HepG2 (cell line): ENCODE data around the gene ANAPC1. TPM values are rescaled to one million over a fixed set of nuclear protein-coding genes. Genes with fewer than 3 reads are reported as not detected.
A peak's percentile ranks its signal among the peaks of the same experiment; 100 is the strongest.

Source experiments
- BHLHE40 ChIP-seq: IDR thresholded peaks from 2 replicates; pipeline ENCODE4 v1.6.1; 2011; ENCODE audit warnings: low read length, improper control_type of control experiment
- GATAD1 ChIP-seq: IDR thresholded peaks from 2 replicates; pipeline ENCODE4 v1.6.1; 2016; ENCODE audit warnings: missing genetic modification reagents, missing compliant biosample characterization
- HMG20A ChIP-seq: IDR thresholded peaks from 2 replicates; pipeline ENCODE4 v1.6.1; 2016; ENCODE audit warnings: borderline replicate concordance
- JDP2 ChIP-seq: sonication (generic); formaldehyde crosslinking; IDR thresholded peaks from 2 replicates; pipeline ENCODE4 v1.8.1; 2022; ENCODE audit warnings: missing genetic modification reagents, borderline replicate concordance
- MTA3 ChIP-seq: sonication (generic); formaldehyde crosslinking; IDR thresholded peaks from 2 replicates; pipeline ENCODE4 v1.4.0; 2020; ENCODE audit warnings: missing genetic modification reagents
- MTF2 ChIP-seq: sonication (generic); formaldehyde crosslinking; IDR thresholded peaks from 2 replicates; pipeline ENCODE4 v1.5.0; 2020; ENCODE audit warnings: missing genetic modification reagents, borderline replicate concordance
- NFYB ChIP-seq: sonication (generic); formaldehyde crosslinking; IDR thresholded peaks from 2 replicates; pipeline ENCODE4 v1.4.0; 2020; ENCODE audit warnings: missing genetic modification reagents
- RFX5 ChIP-seq: IDR thresholded peaks from 2 replicates; pipeline ENCODE4 v1.6.1; 2011; ENCODE audit warnings: low read depth, low read length, improper control_type of control experiment
- RFXAP ChIP-seq: sonication (generic); formaldehyde crosslinking; IDR thresholded peaks from 2 replicates; pipeline ENCODE4 v1.4.0; 2020; ENCODE audit warnings: missing genetic modification reagents, borderline replicate concordance
- RNF2 ChIP-seq: fragments of 450-650 bp; conservative IDR thresholded peaks from 2 replicates; pipeline ENCODE4 v1.6.1; 2016; ENCODE audit warnings: low read depth
- SKI ChIP-seq: fragments of 450-650 bp; IDR thresholded peaks from one replicate; pipeline ENCODE4 v1.6.1; 2018; ENCODE audit warnings: mild to moderate bottlenecking; ENCODE audit not compliant: partially characterized antibody
- SRSF4 ChIP-seq: fragments of 200-400 bp; formaldehyde crosslinking; IDR thresholded peaks from one replicate; pipeline ENCODE4 v1.6.1; 2018; ENCODE audit warnings: mild to moderate bottlenecking, low read depth, low read length, moderate library complexity; ENCODE audit not compliant: poor library complexity, severe bottlenecking
- TAF1 ChIP-seq: sonication (generic); formaldehyde crosslinking; IDR thresholded peaks from 2 replicates; pipeline ENCODE4 v1.4.0; 2020; ENCODE audit warnings: missing genetic modification reagents
- ZC3H4 ChIP-seq: sonication (generic); formaldehyde crosslinking; IDR thresholded peaks from 2 replicates; pipeline ENCODE4 v1.4.0; 2020; ENCODE audit warnings: missing genetic modification reagents, borderline replicate concordance
- ZFP37 ChIP-seq: sonication (generic); formaldehyde crosslinking; IDR thresholded peaks from 2 replicates; pipeline ENCODE4 v1.4.0; 2020; ENCODE audit warnings: missing genetic modification reagents, borderline replicate concordance
- ZNF143 ChIP-seq: sonication (generic); formaldehyde crosslinking; IDR thresholded peaks from 2 replicates; pipeline ENCODE4 v1.4.0; 2020; ENCODE audit warnings: missing genetic modification reagents
- ZNF224 ChIP-seq: sonication (generic); formaldehyde crosslinking; IDR thresholded peaks from 2 replicates; pipeline ENCODE4 v1.5.0; 2020; ENCODE audit warnings: mild to moderate bottlenecking, missing genetic modification reagents
- ZNF296 ChIP-seq: sonication (generic); formaldehyde crosslinking; conservative IDR thresholded peaks from 2 replicates; pipeline ENCODE4 v1.5.0; 2020; ENCODE audit warnings: mild to moderate bottlenecking, missing genetic modification reagents
- ZNF33B ChIP-seq: sonication (generic); formaldehyde crosslinking; IDR thresholded peaks from 2 replicates; pipeline ENCODE4 v1.5.1; 2020; ENCODE audit warnings: mild to moderate bottlenecking, missing genetic modification reagents
- ZNF546 ChIP-seq: sonication (generic); formaldehyde crosslinking; conservative IDR thresholded peaks from 2 replicates; pipeline ENCODE4 v1.8.1; 2023; ENCODE audit warnings: mild to moderate bottlenecking, missing genetic modification reagents
- ZNF550 ChIP-seq: sonication (generic); formaldehyde crosslinking; IDR thresholded peaks from 2 replicates; pipeline ENCODE4 v1.4.0; 2020; ENCODE audit warnings: mild to moderate bottlenecking, missing genetic modification reagents, borderline replicate concordance
- ZNF660 ChIP-seq: sonication (generic); formaldehyde crosslinking; IDR thresholded peaks from 2 replicates; pipeline ENCODE4 v1.5.1; 2020; ENCODE audit warnings: mild to moderate bottlenecking, low read depth, missing genetic modification reagents, borderline replicate concordance
- polyA plus RNA-seq, 8 experiments: library from polyadenylated mRNA; depleted of rRNA in 3 of 8; stranded (reverse) in 7 of 8; unstranded in 1 of 8; fragments of >200 nt; fragmentation: Illumina TruSeq in 4 of 8; extraction: Trizol in 4 of 8; gene quantifications; 2 replicates each; pipeline versions ENCODE4 v1.2.1 to v1.2.3, GENCODE V29; 2011 to 2016; ENCODE audit warnings: low read depth in 4 of 8, missing spikeins in 1 of 8, mixed read lengths in 1 of 8; ENCODE audit not compliant: insufficient read depth in 1 of 8
- total RNA-seq, 5 experiments: library from RNA; depleted of rRNA; stranded (reverse); fragments of >200 nt; fragmentation: Illumina TruSeq; extraction: Trizol; gene quantifications; 2 replicates each; pipeline ENCODE4 v1.2.3, GENCODE V29; 2016; ENCODE audit warnings: low read depth in 1 of 5
- TF ChIP-seq, protein P1 (sequence below): sonication (generic); formaldehyde crosslinking; IDR thresholded peaks from 2 replicates; pipeline ENCODE4 v1.8.0; 2022; ENCODE audit warnings: missing genetic modification reagents, mild to moderate bottlenecking, inconsistent platforms, borderline replicate concordance
- TF ChIP-seq, protein P2 (sequence below): IDR thresholded peaks from 2 replicates; pipeline ENCODE4 v1.6.1; 2018; ENCODE audit warnings: missing genetic modification reagents
- TF ChIP-seq, protein P3 (sequence below): sonication (generic); formaldehyde crosslinking; IDR thresholded peaks from 2 replicates; pipeline ENCODE4 v1.9.0; 2021; ENCODE audit warnings: missing genetic modification reagents, borderline replicate concordance

The ANAPC1 gene
- total and polyA plus RNA-seq, 2 of the 13 experiments (the other 11 are each of a cell fraction or from before 2014, with no cell fraction given), result 50.0 to 89.7 TPM

DNA sequence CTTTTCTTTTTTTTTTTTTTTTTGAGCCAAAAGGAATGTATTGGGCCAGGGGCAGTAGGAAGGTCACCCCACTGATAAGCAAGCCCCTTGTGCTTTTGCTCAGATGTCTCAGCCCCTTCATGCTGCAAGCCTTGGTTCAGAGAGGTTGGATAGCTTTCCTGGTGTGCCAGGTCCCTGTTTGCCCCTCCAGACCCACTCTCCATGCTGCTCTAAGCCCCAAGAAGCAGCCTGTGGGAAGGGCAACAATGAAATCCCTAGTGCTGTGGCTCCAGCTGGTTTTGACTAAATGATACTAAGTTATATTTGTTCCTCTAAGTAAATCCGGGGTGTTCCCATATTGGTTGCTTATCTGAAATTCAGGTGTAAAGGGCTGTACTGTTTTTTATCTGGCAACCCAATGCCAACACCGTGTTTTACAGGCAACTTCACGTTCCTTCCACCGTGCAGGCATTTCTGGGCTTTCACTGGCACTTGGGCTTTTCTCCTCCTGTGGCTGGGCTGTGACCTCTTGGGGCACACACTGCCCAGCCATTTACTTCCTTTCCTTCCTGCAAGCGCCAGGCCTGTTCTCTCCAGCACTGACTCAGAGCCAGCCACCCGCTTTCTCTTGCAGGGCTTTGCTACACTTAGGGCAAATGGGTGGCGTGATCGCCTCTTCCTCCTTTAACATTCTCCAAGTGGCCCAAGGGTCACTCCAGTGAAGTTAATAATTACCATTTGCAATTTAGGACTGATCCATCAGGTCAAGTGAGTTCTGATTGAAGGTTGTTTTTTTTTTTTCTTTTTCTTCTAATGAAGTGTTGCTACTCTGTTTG, 36.0 kb upstream of the ANAPC1 start (continued):
- TF ChIP-seq, protein P1, sequence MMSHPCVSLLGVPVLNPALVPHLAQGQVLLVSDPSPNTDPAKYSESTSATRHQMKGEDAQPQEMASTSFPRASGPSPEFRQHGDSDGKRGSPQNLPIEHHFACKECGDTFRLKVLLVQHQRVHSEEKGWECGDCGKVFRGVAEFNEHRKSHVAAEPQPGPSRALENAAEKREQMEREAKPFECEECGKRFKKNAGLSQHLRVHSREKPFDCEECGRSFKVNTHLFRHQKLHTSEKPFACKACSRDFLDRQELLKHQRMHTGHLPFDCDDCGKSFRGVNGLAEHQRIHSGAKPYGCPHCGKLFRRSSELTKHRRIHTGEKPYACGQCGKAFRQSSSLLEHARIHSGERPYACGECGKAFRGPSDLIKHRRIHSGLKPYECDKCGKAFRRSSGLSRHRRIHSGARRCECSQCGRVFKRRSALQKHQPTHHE, result no peak
- TF ChIP-seq ZFP37, result peak; percentile 23; the same call in 1 of the 2 replicates
- TF ChIP-seq ZC3H4 (CRISPR knock-in tag), result 0 out of 2 replicates have a peak, but pooled peaks have one; percentile 39
- peak; percentile 79; the same call in 1 of the 2 replicates for TF ChIP-seq ZNF33B (CRISPR knock-in tag)
- no peak; the same call in none of the 2 replicates for TF ChIP-seq RFXAP (CRISPR knock-in tag)
- no peak for TF ChIP-seq SRSF4
- no peak for TF ChIP-seq ZNF660 (CRISPR knock-in tag)
- peak; percentile 82 for TF ChIP-seq TAF1 (CRISPR knock-in tag)
- TF ChIP-seq NFYB (CRISPR knock-in tag), result peak; percentile 47
- TF ChIP-seq, protein P2, sequence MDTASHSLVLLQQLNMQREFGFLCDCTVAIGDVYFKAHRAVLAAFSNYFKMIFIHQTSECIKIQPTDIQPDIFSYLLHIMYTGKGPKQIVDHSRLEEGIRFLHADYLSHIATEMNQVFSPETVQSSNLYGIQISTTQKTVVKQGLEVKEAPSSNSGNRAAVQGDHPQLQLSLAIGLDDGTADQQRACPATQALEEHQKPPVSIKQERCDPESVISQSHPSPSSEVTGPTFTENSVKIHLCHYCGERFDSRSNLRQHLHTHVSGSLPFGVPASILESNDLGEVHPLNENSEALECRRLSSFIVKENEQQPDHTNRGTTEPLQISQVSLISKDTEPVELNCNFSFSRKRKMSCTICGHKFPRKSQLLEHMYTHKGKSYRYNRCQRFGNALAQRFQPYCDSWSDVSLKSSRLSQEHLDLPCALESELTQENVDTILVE, result no peak
- TF ChIP-seq ZNF224, result 0 out of 2 replicates have a peak, but pooled peaks have one; percentile 60
- TF ChIP-seq HMG20A (CRISPR knock-in tag), result peak; percentile 77; the same call in 1 of the 2 replicates
- no peak for TF ChIP-seq RNF2
- no peak for TF ChIP-seq GATAD1 (CRISPR knock-in tag)
- no peak for TF ChIP-seq JDP2 (CRISPR knock-in tag)
- TF ChIP-seq ZNF296 (CRISPR knock-in tag), result no peak
- TF ChIP-seq, protein P3, sequence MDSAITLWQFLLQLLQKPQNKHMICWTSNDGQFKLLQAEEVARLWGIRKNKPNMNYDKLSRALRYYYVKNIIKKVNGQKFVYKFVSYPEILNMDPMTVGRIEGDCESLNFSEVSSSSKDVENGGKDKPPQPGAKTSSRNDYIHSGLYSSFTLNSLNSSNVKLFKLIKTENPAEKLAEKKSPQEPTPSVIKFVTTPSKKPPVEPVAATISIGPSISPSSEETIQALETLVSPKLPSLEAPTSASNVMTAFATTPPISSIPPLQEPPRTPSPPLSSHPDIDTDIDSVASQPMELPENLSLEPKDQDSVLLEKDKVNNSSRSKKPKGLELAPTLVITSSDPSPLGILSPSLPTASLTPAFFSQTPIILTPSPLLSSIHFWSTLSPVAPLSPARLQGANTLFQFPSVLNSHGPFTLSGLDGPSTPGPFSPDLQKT, result no peak
- TF ChIP-seq SKI, result no peak
- peak; percentile 20; the same call in 1 of the 2 replicates for TF ChIP-seq BHLHE40
- TF ChIP-seq RFX5, result no peak
- TF ChIP-seq ZNF550, result no peak
- no peak for TF ChIP-seq MTA3 (CRISPR knock-in tag)
- TF ChIP-seq MTF2, result no peak
- no peak for TF ChIP-seq ZNF143 (CRISPR knock-in tag)
- no peak for TF ChIP-seq ZNF546 (CRISPR knock-in tag)
